ENCODE measurements around the gene TEAD4. TPM values are rescaled to one million over a fixed set of nuclear protein-coding genes. Genes with fewer than 3 reads are reported as not detected.

Gene TEAD4
- total RNA-seq, 1 experiment from 2014 or later: 47.7 TPM

DNA sequence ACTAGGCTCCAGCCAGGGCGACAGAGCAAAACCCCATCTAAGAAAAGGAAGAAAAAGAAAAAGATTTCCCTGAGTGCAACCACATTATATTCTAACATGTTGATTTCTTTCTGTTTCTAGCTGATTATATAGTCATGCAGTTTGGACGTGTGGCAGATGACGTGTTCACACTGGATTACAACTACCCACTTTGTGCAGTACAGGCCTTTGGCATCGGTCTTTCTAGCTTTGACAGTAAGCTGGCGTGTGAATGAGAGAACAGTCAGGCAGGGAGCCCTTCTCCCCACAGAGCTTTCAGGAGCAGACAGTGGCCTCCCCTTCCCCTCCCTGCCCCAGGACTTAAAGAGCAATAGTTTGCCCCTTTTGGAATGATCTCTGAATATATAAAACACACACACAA, 20.0 kb upstream of the TEAD4 start:
- H3K79me2 ChIP-seq (ENCODE audit: low read depth): no peaks in the 10 kb centered on the region
- POLR2A ChIA-PET (ENCODE audit: unreplicated experiment): no interaction called here
- H3K9me2 ChIP-seq (ENCODE audit: insufficient read depth): no peaks in the 10 kb centered on the region
- 0 out of 2 replicates have a peak, but pooled peaks cover 6% of the 10 kb centered on the region for H3K36me3 ChIP-seq (ENCODE audit: low read depth)
- peaks cover 2% of the 10 kb centered on the region; the same call in 1 of the 2 replicates for H3F3A ChIP-seq (ENCODE audit: insufficient read depth, low read depth)
- no peak overlapping the region for H3K27ac ChIP-seq
- TF ChIP-seq, protein P1, sequence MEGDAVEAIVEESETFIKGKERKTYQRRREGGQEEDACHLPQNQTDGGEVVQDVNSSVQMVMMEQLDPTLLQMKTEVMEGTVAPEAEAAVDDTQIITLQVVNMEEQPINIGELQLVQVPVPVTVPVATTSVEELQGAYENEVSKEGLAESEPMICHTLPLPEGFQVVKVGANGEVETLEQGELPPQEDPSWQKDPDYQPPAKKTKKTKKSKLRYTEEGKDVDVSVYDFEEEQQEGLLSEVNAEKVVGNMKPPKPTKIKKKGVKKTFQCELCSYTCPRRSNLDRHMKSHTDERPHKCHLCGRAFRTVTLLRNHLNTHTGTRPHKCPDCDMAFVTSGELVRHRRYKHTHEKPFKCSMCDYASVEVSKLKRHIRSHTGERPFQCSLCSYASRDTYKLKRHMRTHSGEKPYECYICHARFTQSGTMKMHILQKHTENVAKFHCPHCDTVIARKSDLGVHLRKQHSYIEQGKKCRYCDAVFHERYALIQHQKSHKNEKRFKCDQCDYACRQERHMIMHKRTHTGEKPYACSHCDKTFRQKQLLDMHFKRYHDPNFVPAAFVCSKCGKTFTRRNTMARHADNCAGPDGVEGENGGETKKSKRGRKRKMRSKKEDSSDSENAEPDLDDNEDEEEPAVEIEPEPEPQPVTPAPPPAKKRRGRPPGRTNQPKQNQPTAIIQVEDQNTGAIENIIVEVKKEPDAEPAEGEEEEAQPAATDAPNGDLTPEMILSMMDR (conservative IDR thresholded peaks at IDR 0.05): no peak
- TF ChIP-seq EZH2 (IDR thresholded peaks at IDR 0.05; ENCODE audit: low read depth): no peak
- no peak overlapping the region for H3K4me3 ChIP-seq
- DNase-seq: no peak
- CTCF ChIA-PET: no interaction called here
- H4K20me1 ChIP-seq (ENCODE audit: insufficient read depth): no peaks in the 10 kb centered on the region
- H3K9me3 ChIP-seq (ENCODE audit: insufficient read depth, low read depth): no peaks in the 10 kb centered on the region
- H3K4me2 ChIP-seq: no peak overlapping the region
- no TSS peak for BruUV-seq (replicated peaks)
- intact Hi-C loops (cut with micrococcal nuclease; ENCODE audit: unreplicated experiment): no loop called here
- H3K27me3 ChIP-seq (ENCODE audit: insufficient read depth, low read depth): no peaks in the 10 kb centered on the region
- no peaks in the 10 kb centered on the region for H3K4me1 ChIP-seq (replicated peaks; ENCODE audit: insufficient read depth)
- no peak overlapping the region for H2AFZ ChIP-seq

DNA sequence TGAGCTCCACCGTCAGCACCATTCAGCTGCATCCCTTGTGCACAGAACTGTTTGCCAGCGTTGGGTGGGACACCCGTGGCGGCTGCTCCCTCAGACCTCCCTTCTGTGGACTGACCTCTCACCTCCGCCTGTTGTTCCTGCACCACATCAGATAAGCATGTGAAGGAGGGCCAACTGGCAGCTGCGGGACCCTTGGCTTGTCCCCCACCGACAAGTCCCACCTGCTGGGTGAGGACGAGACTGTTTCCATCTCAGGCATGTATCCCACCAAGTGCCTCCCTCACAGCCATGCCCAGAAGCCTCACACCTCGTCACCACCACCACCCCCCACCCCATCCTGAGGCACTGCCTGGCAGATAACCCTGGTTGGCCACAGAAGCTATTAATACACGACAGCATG, 18.6 kb upstream of the TEAD4 start:
- ChIA-PET CTCF (no interaction called here), POLR2A (ENCODE audit: unreplicated experiment) (interaction anchor here (0.6 kb wide), 1 partner anchor 308 kb away, joined by 4 read pairs; no protein-coding TSS in a partner anchor)
- no peak overlapping the region for H3K27ac ChIP-seq
- no peak overlapping the region for H3K4me3 ChIP-seq
- BruUV-seq (replicated peaks): TSS peak; percentile 25
- H3K79me2 ChIP-seq (ENCODE audit: low read depth): no peaks in the 10 kb centered on the region
- H3K9me2 ChIP-seq (ENCODE audit: insufficient read depth): no peaks in the 10 kb centered on the region
- intact Hi-C loops (cut with micrococcal nuclease; ENCODE audit: unreplicated experiment): loop anchor here (5.0 kb wide), 1 partner anchor 63 kb away; the partner anchor contains the start of genes FOXM1 and RHNO1
- no peaks in the 10 kb centered on the region for H3K4me1 ChIP-seq (replicated peaks; ENCODE audit: insufficient read depth)
- H3K27me3 ChIP-seq (ENCODE audit: insufficient read depth, low read depth): no peaks in the 10 kb centered on the region
- H3K36me3 ChIP-seq (ENCODE audit: low read depth): 0 out of 2 replicates have a peak, but pooled peaks cover 6% of the 10 kb centered on the region
- H3K4me2 ChIP-seq: no peak overlapping the region
- peaks cover 4% of the 10 kb centered on the region; the same call in 1 of the 2 replicates for H3F3A ChIP-seq (ENCODE audit: insufficient read depth, low read depth)
- DNase-seq: no peak
- no peaks in the 10 kb centered on the region for H4K20me1 ChIP-seq (ENCODE audit: insufficient read depth)
- H3K9me3 ChIP-seq (ENCODE audit: insufficient read depth, low read depth): no peaks in the 10 kb centered on the region
- TF ChIP-seq, protein P1 (conservative IDR thresholded peaks at IDR 0.05): no peak
- TF ChIP-seq EZH2 (IDR thresholded peaks at IDR 0.05; ENCODE audit: low read depth): no peak
- H2AFZ ChIP-seq: no peak overlapping the region

DNA sequence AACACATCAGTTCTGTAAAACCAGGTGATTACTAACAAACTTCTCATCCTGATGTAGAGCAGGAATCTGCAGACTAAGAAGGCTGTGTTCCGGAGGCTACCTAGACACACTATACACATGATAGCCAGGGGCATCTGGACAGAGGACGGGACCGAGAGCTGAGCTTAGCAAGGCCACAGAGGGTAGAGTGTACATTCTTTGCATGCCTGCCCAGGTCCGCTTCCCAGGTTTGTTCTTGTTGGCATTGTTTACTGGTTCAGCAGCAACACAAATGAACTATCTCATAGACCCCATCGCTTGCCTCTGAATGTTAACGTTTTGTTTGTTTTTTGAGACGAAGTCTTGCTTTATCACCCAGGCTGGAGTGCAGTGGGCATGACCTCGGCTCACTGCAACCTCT, 17.7 kb upstream of the TEAD4 start:
- POLR2A ChIA-PET (ENCODE audit: unreplicated experiment): interaction anchor here (0.6 kb wide), 1 partner anchor 79 kb away, joined by 10 read pairs; no protein-coding TSS in a partner anchor
- no peak for DNase-seq
- CTCF ChIA-PET: interaction anchor here (0.7 kb wide), 1 partner anchor 95 kb away, joined by 17 read pairs; no protein-coding TSS in a partner anchor

More for the DNA sequence above, 17.7 kb upstream of the TEAD4 start:
- intact Hi-C loops (cut with micrococcal nuclease; ENCODE audit: unreplicated experiment): loop anchor here (5.0 kb wide), 1 partner anchor 64 kb away; the partner anchor contains the start of genes FOXM1 and RHNO1
- no peak overlapping the region for H3K27ac ChIP-seq
- no peaks in the 10 kb centered on the region for H4K20me1 ChIP-seq (ENCODE audit: insufficient read depth)
- no peaks in the 10 kb centered on the region for H3K4me1 ChIP-seq (replicated peaks; ENCODE audit: insufficient read depth)
- no peak overlapping the region for H3K4me2 ChIP-seq
- H2AFZ ChIP-seq: no peak overlapping the region
- H3K79me2 ChIP-seq (ENCODE audit: low read depth): no peaks in the 10 kb centered on the region
- H3K4me3 ChIP-seq: no peak overlapping the region
- H3K27me3 ChIP-seq (ENCODE audit: insufficient read depth, low read depth): no peaks in the 10 kb centered on the region
- no TSS peak for BruUV-seq (replicated peaks)
- H3K36me3 ChIP-seq (ENCODE audit: low read depth): 0 out of 2 replicates have a peak, but pooled peaks cover 6% of the 10 kb centered on the region
- peaks cover 4% of the 10 kb centered on the region; the same call in 1 of the 2 replicates for H3F3A ChIP-seq (ENCODE audit: insufficient read depth, low read depth)
- H3K9me3 ChIP-seq (ENCODE audit: insufficient read depth, low read depth): no peaks in the 10 kb centered on the region
- no peak for TF ChIP-seq EZH2 (IDR thresholded peaks at IDR 0.05; ENCODE audit: low read depth)
- TF ChIP-seq, protein P1 (conservative IDR thresholded peaks at IDR 0.05): no peak
- no peaks in the 10 kb centered on the region for H3K9me2 ChIP-seq (ENCODE audit: insufficient read depth)

Data from PC-9 (cell line).